PC-3 (cell line): ENCODE data around the gene COG8. TPM values are rescaled to one million over a fixed set of nuclear protein-coding genes. Genes with fewer than 3 reads are reported as not detected.
A peak's percentile ranks its signal among the peaks of the same experiment; 100 is the strongest.

ENCODE experiments used
- ATAC-seq: fragments of 200-7000 bp; cut with Tn5 transposase; 2 replicates; pipeline ENCODE4 v1.9.1; 2020; ENCODE audit warnings: mild to moderate bottlenecking, moderate library complexity
- BruUV-seq: library from RNA; stranded (reverse); fragments of 400-500 nt; replicated peaks from 2 replicates; lab custom pipeline; 2021; lab: Mats Ljungman, UMichigan
- CTCF ChIA-PET: fragments of 300-600 bp; sonication (Branson Sonifier 250); formaldehyde crosslinking; loops from one replicate; lab custom pipeline; 2022; ENCODE audit warnings: antibody characterized with exemption; lab: Charles Lee
- POLR2A ChIA-PET: fragments of 300-600 bp; sonication (Branson Sonifier 250); formaldehyde crosslinking; loops from one replicate; lab custom pipeline; 2022; ENCODE audit warnings: antibody characterized with exemption; ENCODE audit not compliant: unreplicated experiment; lab: Charles Lee
- DNase-seq: peaks from one replicate; pipeline ENCODE4 v3.0.0-alpha.2; 2015
- H2AFZ ChIP-seq: fragments of 300-600 bp; sonication (generic); 2 replicates; pipeline ENCODE4 v1.6.0; 2016; ENCODE audit warnings: antibody characterized with exemption, low read length
- H3F3A ChIP-seq: fragments of 300-600 bp; sonication (generic); one replicate; pipeline ENCODE4 v1.6.0; 2017; ENCODE audit warnings: antibody characterized with exemption, low read length, control low read depth, mild to moderate bottlenecking; ENCODE audit not compliant: unreplicated experiment
- H3K27ac ChIP-seq: fragments of 300-600 bp; sonication (generic); 2 replicates; pipeline ENCODE4 v1.5.1; 2016; ENCODE audit warnings: mild to moderate bottlenecking, low read length
- H3K27me3 ChIP-seq: fragments of 300-600 bp; sonication (generic); 2 replicates; pipeline ENCODE4 v1.6.1; 2016; ENCODE audit warnings: low read length, mixed read lengths
- H3K36me3 ChIP-seq: fragments of 300-600 bp; sonication (generic); 2 replicates; pipeline ENCODE4 v1.6.1; 2016; ENCODE audit warnings: low read depth, mixed run types, low read length, mixed read lengths
- H3K4me1 ChIP-seq: fragments of 300-600 bp; sonication (generic); 2 replicates; pipeline ENCODE4 v1.5.1; 2016; ENCODE audit warnings: low read length; ENCODE audit not compliant: insufficient read depth
- H3K4me2 ChIP-seq: fragments of 300-600 bp; sonication (generic); 2 replicates; pipeline ENCODE4 v1.6.0; 2016; ENCODE audit warnings: low read length
- H3K4me3 ChIP-seq: fragments of 300-600 bp; sonication (generic); 2 replicates; pipeline ENCODE4 v1.5.1; 2016; ENCODE audit warnings: mild to moderate bottlenecking, low read length, mixed read lengths
- H3K79me2 ChIP-seq: fragments of 300-600 bp; sonication (generic); 2 replicates; pipeline ENCODE4 v1.6.1; 2017; ENCODE audit warnings: low read length, mixed read lengths
- H3K9ac ChIP-seq: fragments of 300-600 bp; sonication (generic); 2 replicates; pipeline ENCODE4 v1.6.0; 2016; ENCODE audit warnings: mild to moderate bottlenecking, low read length
- H3K9me2 ChIP-seq: fragments of 300-600 bp; sonication (generic); replicated peaks from 2 replicates; pipeline ENCODE4 v1.6.1; 2016; ENCODE audit warnings: mixed run types, low read length, mixed read lengths
- H3K9me3 ChIP-seq: fragments of 300-600 bp; sonication (generic); 2 replicates; pipeline ENCODE4 v1.6.1; 2016; ENCODE audit warnings: low read length, mixed read lengths
- H4K20me1 ChIP-seq: fragments of 300-600 bp; sonication (generic); 2 replicates; pipeline ENCODE4 v1.6.1; 2016; ENCODE audit warnings: low read length, mixed read lengths
- CTCF ChIP-seq: fragments of 300-600 bp; sonication (generic); conservative IDR thresholded peaks from 2 replicates; pipeline ENCODE4 v1.5.1; 2017; ENCODE audit warnings: antibody characterized with exemption, low read depth, mild to moderate bottlenecking, low read length
- EZH2 ChIP-seq: fragments of 300-600 bp; sonication (generic); IDR thresholded peaks from one replicate; pipeline ENCODE4 v1.6.1; 2017; ENCODE audit warnings: antibody characterized with exemption, mild to moderate bottlenecking, low read length; ENCODE audit not compliant: unreplicated experiment
- EZH2phosphoT487 ChIP-seq: fragments of 300-600 bp; sonication (generic); IDR thresholded peaks from 2 replicates; pipeline ENCODE4 v1.6.1; 2018; ENCODE audit warnings: mild to moderate bottlenecking, antibody characterized with exemption, low read length, borderline replicate concordance
- intact Hi-C: fragments of 100-400 bp; cut with micrococcal nuclease; formaldehyde crosslinking; loops from 2 replicates; pipeline ENCODE4 v1.9.0; 2023
- total RNA-seq: library from RNA; depleted of rRNA; stranded (reverse); fragments of >200 nt; gene quantifications from 2 replicates; pipeline ENCODE4 v1.2.3, GENCODE V29; 2014

COG8 gene
- total RNA-seq, 1 experiment from 2014 or later, result 27.2 TPM

GRCh38 chr16:69325784-69326171 is 13.6 kb downstream of the COG8 start:
- H3K27ac ChIP-seq, result no peak overlapping the region
- H3K9me3 ChIP-seq, result no peaks in the 10 kb centered on the region
- H3K79me2 ChIP-seq, result peaks cover 68% of the 10 kb centered on the region
- H3K9me2 ChIP-seq, result no peaks in the 10 kb centered on the region
- no peak for ATAC-seq
- peaks cover 20% of the 10 kb centered on the region for H3K36me3 ChIP-seq
- CTCF ChIA-PET, result no interaction called here
- BruUV-seq, result no TSS peak
- no peak for TF ChIP-seq EZH2phosphoT487
- no peak for TF ChIP-seq EZH2
- TF ChIP-seq CTCF, result no peak
- peaks cover 10% of the 10 kb centered on the region for H4K20me1 ChIP-seq
- DNase-seq, result no peak
- H3K9ac ChIP-seq, result no peak overlapping the region
- POLR2A ChIA-PET, result no interaction called here
- intact Hi-C loops, result no loop called here
- H3K27me3 ChIP-seq, result no peaks in the 10 kb centered on the region
- H2AFZ ChIP-seq, result no peak overlapping the region
- no peak overlapping the region; the same call in 1 of the 2 replicates for H3K4me3 ChIP-seq
- peak overlapping the region; percentile 75 for H3K4me2 ChIP-seq
- H3K4me1 ChIP-seq, result peaks cover 21% of the 10 kb centered on the region
- no peaks in the 10 kb centered on the region for H3F3A ChIP-seq

GRCh38 chr16:69324585-69325253 is 14.6 kb downstream of the COG8 start:
- POLR2A ChIA-PET, result no interaction called here
- BruUV-seq, result TSS peak; percentile 39
- no peak for ATAC-seq
- no peak for DNase-seq
- no peak for TF ChIP-seq EZH2phosphoT487
- no peak for TF ChIP-seq EZH2
- no peak for TF ChIP-seq CTCF
- Histone ChIP-seq H3K4me3 (no peak overlapping the region), H3K9me2 (no peaks in the 10 kb centered on the region), H3F3A (no peaks in the 10 kb centered on the region), H3K27ac (no peak overlapping the region), H3K79me2 (peaks cover 64% of the 10 kb centered on the region), H3K36me3 (peaks cover 20% of the 10 kb centered on the region), H3K4me2 (no peak overlapping the region), H4K20me1 (peaks cover 10% of the 10 kb centered on the region), H2AFZ (no peak overlapping the region), H3K4me1 (peaks cover 21% of the 10 kb centered on the region), H3K9me3 (no peaks in the 10 kb centered on the region), H3K9ac (no peak overlapping the region), H3K27me3 (no peaks in the 10 kb centered on the region)
- intact Hi-C loops, result no loop called here
- CTCF ChIA-PET, result no interaction called here

GRCh38 chr16:69324013-69324531 is 15.3 kb downstream of the COG8 start:
- peaks cover 21% of the 10 kb centered on the region for H3K4me1 ChIP-seq
- no peak overlapping the region for H3K9ac ChIP-seq
- TF ChIP-seq EZH2 (no peak), CTCF (no peak), EZH2phosphoT487 (no peak)
- peaks cover 24% of the 10 kb centered on the region for H3K36me3 ChIP-seq
- H3K4me3 ChIP-seq, result no peak overlapping the region
- H3K9me3 ChIP-seq, result no peaks in the 10 kb centered on the region
- H3K27ac ChIP-seq, result no peak overlapping the region
- no peak for DNase-seq
- H3K9me2 ChIP-seq, result no peaks in the 10 kb centered on the region
- no TSS peak for BruUV-seq
- ChIA-PET CTCF (no interaction called here), POLR2A (no interaction called here)
- intact Hi-C loops, result no loop called here
- no peaks in the 10 kb centered on the region for H3K27me3 ChIP-seq
- H2AFZ ChIP-seq, result no peak overlapping the region
- peaks cover 10% of the 10 kb centered on the region for H4K20me1 ChIP-seq
- ATAC-seq, result no peak
- H3K79me2 ChIP-seq, result peaks cover 58% of the 10 kb centered on the region
- H3K4me2 ChIP-seq, result no peak overlapping the region
- H3F3A ChIP-seq, result no peaks in the 10 kb centered on the region
